ENCODE measurements around the gene AURKAIP1.
A peak's percentile ranks its signal among the peaks of the same experiment; 100 is the strongest.

The AURKAIP1 gene

DNA sequence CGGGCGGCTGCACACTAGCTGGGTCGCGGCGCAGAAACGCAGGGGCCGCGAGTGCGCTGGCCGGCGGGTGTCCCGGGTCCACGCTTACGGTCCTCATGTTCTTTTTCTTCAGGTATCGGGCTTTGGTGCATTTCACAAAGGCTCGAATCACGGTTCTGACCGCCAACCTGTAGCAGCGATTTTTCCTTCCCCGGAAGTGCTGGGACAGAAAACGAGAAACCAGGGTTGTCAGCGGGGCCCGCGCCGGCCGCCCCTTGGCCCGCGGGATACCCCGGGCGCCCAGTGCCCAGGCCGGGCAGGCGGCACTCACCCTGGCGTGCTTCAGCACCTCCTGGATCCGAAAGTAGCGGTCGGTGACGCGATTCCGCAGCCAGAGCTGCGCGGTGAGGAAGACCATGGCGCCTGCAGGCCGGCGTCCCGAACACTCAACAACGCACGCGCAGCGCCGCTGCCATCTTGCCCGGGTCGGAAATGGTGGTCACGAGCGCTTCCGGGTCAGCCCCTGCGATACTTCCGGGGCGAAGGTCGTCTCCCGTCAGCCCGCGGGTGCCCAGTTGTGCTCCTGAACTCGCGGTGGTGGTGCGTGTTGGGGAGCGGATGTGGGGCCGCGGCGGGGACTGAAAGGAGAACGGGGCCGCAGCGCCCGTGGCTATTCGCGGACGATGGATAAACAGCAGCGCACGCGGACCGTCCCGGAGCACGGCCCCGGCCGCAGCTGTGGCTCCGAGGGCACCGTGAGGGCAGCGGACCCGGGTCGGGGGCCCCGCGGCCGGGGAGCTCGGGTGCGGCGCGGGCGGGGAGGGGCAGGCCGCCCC lies 32.0 kb upstream of the AURKAIP1 start, which contains the start of gene MRPL20:
TSS of gene MRPL20 (minus strand) at position 473 of the 815 bp plus-strand sequence. CDS start at position 397, 76 bp downstream.
- TF ChIP-seq CTCF (IDR thresholded peaks at IDR 0.05), result no peak

- TF ChIP-seq CTCF (IDR thresholded peaks at IDR 0.05), result no peak
These were observed 31.3 kb upstream of the AURKAIP1 start for GRCh38 chr1:1406101-1406820.

GRCh38 chr1:1403653-1404052 lies 28.6 kb upstream of the AURKAIP1 start:
- no peak for TF ChIP-seq CTCF (IDR thresholded peaks at IDR 0.05)

DNA sequence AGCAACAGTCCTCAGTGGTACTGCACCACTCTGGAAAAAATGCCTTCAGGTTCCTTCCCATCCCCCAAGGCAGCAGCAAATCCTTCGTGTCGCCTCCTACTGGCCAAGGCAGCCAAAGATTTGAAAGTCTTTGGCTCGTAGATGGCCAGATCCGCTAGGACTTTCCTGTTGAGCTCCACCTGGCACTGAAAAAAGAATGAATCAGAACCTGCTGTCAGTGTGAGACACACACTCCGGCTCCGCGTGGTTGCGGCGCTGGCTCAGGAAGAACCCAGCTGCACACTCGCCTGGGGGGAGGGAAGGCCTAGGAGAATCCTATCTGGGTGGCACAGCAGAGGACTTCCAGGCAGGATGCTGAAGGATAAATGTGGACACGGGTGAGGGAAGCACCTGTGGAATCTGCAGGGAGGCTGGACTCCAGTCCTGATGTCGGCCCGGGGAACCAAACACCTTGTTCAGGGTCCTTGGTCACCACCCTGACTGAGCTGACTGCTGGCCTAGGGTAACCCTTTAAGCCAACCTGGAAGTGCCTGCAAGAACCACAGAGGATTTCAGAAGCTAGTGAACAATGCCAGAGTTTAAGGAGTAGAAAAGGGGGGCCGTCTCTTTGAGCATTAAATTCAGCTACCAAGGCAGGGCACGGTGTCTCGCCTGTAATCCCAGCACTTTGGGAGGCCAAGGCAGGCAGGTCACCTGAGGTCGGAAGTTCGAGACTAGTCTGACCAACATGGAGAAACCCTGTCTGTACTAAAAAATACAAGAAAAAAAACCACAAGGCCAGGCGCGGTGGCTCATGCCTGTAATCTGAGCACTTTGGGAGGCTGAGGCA lies 27.3 kb upstream of the AURKAIP1 start:
- TF ChIP-seq CTCF (IDR thresholded peaks at IDR 0.05), result peak; percentile 80

DNA sequence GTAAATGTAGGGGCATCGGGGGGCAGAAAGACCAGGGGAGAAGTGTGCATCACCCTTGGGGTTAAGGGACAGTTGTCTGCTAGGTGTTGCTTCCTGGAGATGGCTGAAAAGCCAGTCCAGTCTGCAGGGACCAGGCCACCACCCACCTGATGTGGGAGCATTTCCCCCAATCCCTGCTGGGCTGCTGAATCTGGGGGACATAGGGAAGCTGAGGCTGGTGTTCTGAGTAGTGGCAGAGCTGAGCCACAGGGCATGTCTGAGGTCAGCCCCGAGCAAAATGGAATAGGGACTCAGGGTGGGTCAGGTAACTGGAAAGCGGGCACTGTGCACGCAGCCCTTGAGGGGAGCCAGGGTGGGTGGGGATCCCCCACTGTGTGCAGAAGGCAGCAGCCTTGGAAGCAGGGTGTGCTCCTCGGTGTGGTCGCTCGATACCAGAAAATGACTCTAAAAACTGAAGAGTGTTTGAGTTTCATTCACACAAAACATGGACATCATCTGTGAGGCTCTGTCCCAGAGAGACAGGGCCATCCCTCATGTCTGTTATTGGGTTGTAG lies 26.5 kb upstream of the AURKAIP1 start:
- TF ChIP-seq CTCF (IDR thresholded peaks at IDR 0.05), result no peak

GRCh38 chr1:1400576-1401456 lies 25.8 kb upstream of the AURKAIP1 start:
- no peak for TF ChIP-seq CTCF (IDR thresholded peaks at IDR 0.05)

All from LNCAP (cell line).